ENCODE measurements around the gene CRACDL.

DNA sequence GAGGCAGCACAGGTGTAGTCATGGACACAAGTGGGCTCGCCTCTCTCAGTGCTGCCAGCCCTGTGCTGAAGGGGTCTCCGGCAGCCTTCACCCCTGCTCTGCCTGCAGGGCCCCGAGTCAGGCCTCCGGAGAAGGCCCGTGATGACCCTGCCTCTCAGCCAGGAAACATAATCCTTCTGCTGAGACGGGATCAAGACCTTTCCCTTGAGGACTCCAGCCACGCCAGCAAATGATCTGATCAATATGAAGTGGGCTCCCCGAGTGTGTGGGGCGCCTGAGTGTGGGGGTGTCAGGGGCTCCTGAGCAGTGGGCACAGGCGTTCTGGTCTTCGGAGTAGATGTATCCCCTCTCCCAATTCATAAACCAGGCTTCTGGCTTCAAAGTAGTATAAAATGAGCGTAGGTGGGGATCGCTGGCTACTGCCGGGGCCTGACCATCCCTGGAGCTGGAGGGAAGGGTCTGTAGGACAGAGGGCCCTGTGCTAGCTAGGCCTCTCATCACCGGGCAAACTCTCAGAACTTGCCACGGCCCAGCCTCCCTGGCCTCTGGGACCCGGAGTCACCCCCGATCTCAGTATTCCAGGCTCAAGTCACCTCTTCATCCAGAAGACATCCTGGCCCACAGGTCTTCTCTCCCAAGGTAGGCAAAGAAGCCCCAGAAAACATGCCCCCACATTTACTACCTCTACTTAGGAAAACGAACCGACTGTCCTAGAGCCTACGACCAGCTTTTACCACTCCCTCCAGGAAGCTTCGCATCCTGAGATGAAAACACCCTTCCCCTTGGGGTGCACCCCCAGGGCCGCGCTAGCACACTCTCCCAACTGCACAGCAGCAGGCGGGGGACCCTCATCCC lies 33.6 kb downstream of the CRACDL start:
- TF ChIP-seq POLR2A (IDR thresholded peaks at IDR 0.05; ENCODE audit: low read depth, low read length) (no peak), CTCF (IDR thresholded peaks at IDR 0.05; ENCODE audit: extremely low read depth in 1 of 2, insufficient read depth in 1 of 2, low read depth in 1 of 2, low read length in 2 of 2) (no peak)
